ENCODE measurements around the gene STYXL1. TPM values are rescaled to one million over a fixed set of nuclear protein-coding genes. Genes with fewer than 3 reads are reported as not detected.

The STYXL1 gene
- total RNA-seq, 4 donors from 2014 or later, result 10.0 to 31.5 (median 17.3) TPM

DNA sequence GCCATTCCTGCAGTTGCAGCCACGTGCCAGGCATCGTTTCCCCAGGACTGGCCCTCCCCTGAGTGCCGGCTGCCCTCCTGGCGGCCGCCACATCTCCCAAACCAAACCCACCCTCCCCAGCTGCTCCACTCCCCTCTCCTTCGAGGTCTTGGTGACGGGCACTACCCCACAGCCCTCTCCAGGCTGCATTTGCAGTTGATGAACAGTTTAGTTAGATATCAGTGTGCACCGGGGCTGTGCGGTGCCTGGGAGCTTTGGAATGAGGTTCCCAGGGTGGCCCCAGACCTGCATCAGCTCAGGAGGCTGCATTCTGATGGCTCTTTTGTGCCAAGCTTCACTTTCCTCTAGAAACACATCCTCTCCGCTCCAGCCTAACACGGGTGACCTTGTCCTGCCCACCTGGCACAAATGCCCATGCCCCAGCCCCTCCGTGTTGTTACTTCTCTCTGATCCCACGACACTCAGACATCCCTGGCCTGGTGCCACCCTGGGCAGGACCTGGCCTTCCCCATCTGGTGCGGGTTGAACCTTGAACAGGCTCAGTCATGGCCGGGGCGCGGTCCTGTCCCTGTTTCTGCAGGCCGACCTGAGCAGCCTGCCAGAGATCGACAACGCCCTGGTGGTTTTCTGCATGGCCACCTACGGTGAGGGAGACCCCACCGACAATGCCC lies 67.9 kb downstream of the STYXL1 start:
- DNase-seq, result peak in 1 of 2 donors; percentile 22
- ATAC-seq, result no peak
- intact Hi-C loops (cut with DNase I; ENCODE audit: low total_unique reads), result no loop called here
- Histone ChIP-seq H3K27me3 (no peaks in the 10 kb centered on the region), H3K27ac (peak overlapping the region; percentile 29 to 44 (median 32)), H3K4me1 (peaks cover 12 to 19% of the 10 kb centered on the region in 2 donors), H3K9me3 (no peaks in the 10 kb centered on the region), H3K4me3 (no peak overlapping the region), H3K36me3 (peaks cover 0 to 57% of the 10 kb centered on the region in 2 donors)
- in situ Hi-C loops (cut with MboI; ENCODE audit: low sequenced_read_pairs in 4 of 4), result no loop called here
- TF ChIP-seq, protein P1, sequence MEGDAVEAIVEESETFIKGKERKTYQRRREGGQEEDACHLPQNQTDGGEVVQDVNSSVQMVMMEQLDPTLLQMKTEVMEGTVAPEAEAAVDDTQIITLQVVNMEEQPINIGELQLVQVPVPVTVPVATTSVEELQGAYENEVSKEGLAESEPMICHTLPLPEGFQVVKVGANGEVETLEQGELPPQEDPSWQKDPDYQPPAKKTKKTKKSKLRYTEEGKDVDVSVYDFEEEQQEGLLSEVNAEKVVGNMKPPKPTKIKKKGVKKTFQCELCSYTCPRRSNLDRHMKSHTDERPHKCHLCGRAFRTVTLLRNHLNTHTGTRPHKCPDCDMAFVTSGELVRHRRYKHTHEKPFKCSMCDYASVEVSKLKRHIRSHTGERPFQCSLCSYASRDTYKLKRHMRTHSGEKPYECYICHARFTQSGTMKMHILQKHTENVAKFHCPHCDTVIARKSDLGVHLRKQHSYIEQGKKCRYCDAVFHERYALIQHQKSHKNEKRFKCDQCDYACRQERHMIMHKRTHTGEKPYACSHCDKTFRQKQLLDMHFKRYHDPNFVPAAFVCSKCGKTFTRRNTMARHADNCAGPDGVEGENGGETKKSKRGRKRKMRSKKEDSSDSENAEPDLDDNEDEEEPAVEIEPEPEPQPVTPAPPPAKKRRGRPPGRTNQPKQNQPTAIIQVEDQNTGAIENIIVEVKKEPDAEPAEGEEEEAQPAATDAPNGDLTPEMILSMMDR (IDR thresholded peaks at IDR 0.05 in 4 of 5, conservative IDR thresholded peaks at IDR 0.05 in 1 of 5), result no peak
- TF ChIP-seq POLR2A (IDR thresholded peaks at IDR 0.05), result no peak

DNA sequence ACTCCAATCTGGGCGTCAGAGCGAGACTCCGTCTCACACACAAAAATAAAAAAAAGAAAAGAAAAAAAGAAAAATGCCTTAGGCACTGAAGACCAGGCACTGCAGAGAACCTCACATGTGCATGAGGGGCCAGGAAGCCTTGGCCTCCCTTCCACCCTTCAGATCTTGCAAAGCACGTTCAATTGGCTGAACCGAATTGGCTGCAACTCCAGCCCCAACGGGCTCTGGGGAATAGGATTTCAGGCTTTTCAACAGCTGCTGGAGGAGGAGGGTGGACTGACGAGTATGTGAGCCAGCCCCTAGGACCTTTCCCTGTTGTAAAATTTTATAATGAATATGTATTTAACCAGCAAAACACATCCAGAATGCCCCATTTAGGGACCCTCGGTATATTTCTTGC lies 70.1 kb downstream of the STYXL1 start:
- peak; percentile 70 to 76 for ATAC-seq

DNA sequence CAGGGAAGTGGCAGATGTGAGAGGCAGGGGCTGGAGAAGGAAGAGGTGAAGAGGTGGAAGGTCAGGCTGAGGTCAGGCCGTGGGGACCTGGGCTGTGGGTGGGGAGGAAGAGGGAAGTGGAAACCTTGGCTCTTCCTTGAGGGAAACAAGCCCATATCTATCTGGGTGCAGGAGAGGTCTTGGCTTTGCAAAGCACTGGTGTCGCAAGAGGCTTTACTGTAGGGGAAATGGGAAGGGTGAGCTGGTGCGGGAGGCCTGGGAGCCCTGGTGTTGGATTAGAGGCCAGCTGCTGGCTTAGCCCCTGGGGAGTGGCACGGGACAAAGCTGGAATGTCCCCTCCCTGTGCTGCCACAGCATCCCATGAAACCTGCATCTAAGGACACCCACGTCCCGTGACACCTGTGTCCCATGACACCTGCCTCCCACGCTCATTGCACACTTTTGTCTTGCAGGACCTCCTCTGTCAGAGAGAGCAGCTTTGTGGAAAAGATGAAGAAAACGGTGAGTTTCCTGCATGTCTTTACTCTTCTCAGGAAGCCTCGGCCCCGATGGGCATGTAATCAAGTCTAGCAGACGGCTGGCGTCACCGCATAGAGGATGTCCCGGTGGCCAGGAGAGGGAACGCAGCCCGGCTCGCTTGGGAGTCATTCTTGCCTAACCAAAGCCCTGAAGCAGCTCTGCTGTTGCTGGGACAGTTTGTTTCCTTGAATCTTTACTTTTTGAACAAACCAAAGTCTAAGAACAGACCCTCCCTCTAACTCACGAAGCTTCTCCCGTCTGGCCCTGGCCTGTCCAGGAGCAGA lies 75.6 kb downstream of the STYXL1 start:
- TF ChIP-seq, protein P1 (IDR thresholded peaks at IDR 0.05 in 4 of 5, conservative IDR thresholded peaks at IDR 0.05 in 1 of 5), result peak in 3 of 5 experiments; percentile 24 to 47 (median 30)
- TF ChIP-seq POLR2A (IDR thresholded peaks at IDR 0.05), result peak in 1 of 2 donors; percentile 11
- in situ Hi-C loops (cut with MboI; ENCODE audit: low sequenced_read_pairs in 4 of 4) (no loop called here), intact Hi-C loops (cut with DNase I; ENCODE audit: low total_unique reads) (no loop called here)
- Histone ChIP-seq H3K36me3 (peaks cover 0 to 16% of the 10 kb centered on the region in 2 donors), H3K27me3 (no peaks in the 10 kb centered on the region), H3K4me3 (no peak overlapping the region), H3K9me3 (no peaks in the 10 kb centered on the region), H3K4me1 (peaks cover 40 to 65% of the 10 kb centered on the region in 2 donors), H3K27ac (peak overlapping the region; percentile 91 to 97 (median 94))
- ATAC-seq (peak; percentile 53 to 56), DNase-seq (peak; percentile 83 to 90)

More for the DNA sequence above, 70.1 kb downstream of the STYXL1 start:
- Histone ChIP-seq H3K36me3 (peaks cover 0 to 49% of the 10 kb centered on the region in 2 donors), H3K4me1 (peaks cover 14 to 25% of the 10 kb centered on the region in 2 donors), H3K9me3 (no peaks in the 10 kb centered on the region), H3K27ac (peak overlapping the region in 3 of 4 donors; percentile 8 to 49 (median 44)), H3K4me3 (no peak overlapping the region), H3K27me3 (no peaks in the 10 kb centered on the region)
- peak; percentile 59 to 76 for DNase-seq
- in situ Hi-C loops (cut with MboI; ENCODE audit: low sequenced_read_pairs in 4 of 4) (no loop called here), intact Hi-C loops (cut with DNase I; ENCODE audit: low total_unique reads) (no loop called here)
- TF ChIP-seq, protein P1 (IDR thresholded peaks at IDR 0.05 in 4 of 5, conservative IDR thresholded peaks at IDR 0.05 in 1 of 5), result no peak
- no peak for TF ChIP-seq POLR2A (IDR thresholded peaks at IDR 0.05)

DNA sequence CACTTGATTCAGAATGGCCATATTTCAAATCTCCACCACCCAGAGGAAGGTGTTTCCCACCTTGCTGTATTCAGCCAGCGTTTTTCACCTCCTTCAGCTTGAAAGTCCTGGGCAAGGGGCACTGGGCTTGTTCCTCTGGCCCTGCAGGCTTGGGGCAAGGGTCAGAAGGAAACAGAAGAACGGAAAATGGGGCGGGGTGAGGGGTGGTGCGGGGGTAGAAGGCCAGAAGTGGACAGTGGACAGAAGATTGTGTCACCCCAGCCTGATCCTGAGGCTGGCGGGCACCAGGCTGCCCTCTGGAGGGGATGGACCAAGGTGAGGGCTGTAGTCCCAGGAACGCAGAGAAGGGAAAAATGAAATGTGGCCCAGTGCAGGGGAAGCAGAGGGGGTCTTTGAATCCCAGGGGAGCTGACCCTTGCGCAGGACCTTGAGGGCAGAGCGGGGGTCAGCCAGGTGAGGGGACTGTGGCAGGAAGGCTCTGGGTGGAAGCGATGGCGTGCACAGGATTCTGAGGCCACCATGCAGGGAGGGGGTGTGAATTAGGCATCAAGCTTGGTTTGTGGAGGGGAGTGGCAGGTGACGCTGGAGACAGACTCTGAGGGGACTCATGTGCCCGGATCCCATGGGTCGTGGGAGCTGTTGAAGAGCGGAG lies 76.4 kb downstream of the STYXL1 start:
- Histone ChIP-seq H3K27ac (peak overlapping the region; percentile 91 to 97 (median 94)), H3K36me3 (peaks cover 0 to 16% of the 10 kb centered on the region in 2 donors), H3K9me3 (no peaks in the 10 kb centered on the region), H3K27me3 (no peaks in the 10 kb centered on the region), H3K4me3 (no peak overlapping the region), H3K4me1 (peaks cover 48 to 71% of the 10 kb centered on the region in 2 donors)
- TF ChIP-seq, protein P1 (IDR thresholded peaks at IDR 0.05 in 4 of 5, conservative IDR thresholded peaks at IDR 0.05 in 1 of 5), result no peak
- TF ChIP-seq POLR2A (IDR thresholded peaks at IDR 0.05), result no peak
- ATAC-seq (no peak), DNase-seq (peak in 1 of 2 donors; percentile 40)
- intact Hi-C loops (cut with DNase I; ENCODE audit: low total_unique reads) (no loop called here), in situ Hi-C loops (cut with MboI; ENCODE audit: low sequenced_read_pairs in 4 of 4) (no loop called here)

Measured in gastrocnemius medialis (tissue), 4 donors.